ENCODE measurements around the gene DAPK1.

The DAPK1 gene

GRCh38 chr9:87567983-87568382 is 70.3 kb downstream of the DAPK1 start:
- DNase-seq = no peak

- DNase-seq = no peak
These were observed 70.7 kb downstream of the DAPK1 start for GRCh38 chr9:87568401-87568800.

DNA sequence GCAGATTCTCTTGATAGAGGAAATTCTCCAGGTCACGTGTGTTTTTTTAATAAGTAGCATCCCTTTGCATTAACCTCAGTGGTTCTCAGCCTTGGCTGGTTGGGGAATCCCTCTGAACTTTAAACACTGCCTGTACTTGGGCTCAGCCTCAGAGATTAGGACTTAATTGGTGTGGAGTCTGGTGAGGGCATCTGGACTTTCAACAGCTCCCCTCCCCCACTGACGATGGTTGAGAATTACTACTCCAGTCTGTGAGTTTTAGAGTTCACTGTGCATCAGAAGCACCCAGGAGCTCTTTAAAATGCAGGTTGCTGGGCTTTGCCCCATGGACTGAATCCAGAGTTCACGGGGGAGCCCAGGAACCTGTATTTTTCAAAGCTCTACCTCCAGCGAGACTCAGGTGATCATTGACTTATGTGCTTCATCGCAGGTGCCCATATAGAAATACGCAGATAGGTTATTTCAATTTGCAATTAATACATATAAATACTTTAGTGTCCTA is 71.4 kb downstream of the DAPK1 start:
- DNase-seq = no peak

DNA sequence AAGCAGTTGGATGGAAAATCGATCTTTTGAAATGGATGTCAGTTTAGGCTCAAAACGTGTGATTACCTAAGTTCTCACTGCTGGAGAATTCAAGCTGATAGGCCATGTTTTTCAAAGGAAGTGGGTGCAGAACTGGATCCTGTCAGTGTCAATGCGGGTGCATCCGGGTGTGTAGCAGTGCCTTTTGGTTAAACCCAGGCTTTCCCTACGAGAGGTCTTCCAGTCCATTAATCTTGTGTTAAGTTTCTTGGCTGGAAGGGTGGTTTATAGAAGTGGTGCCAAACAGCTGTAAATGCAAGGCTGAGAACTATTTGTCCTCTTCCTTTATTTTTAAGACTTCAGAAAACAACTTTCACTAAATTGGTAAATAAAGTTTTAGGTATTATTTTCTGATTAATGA is 71.9 kb downstream of the DAPK1 start:
- no peak for DNase-seq

- no peak for DNase-seq
These were observed 72.6 kb downstream of the DAPK1 start for GRCh38 chr9:87570000-87570908.

DNA sequence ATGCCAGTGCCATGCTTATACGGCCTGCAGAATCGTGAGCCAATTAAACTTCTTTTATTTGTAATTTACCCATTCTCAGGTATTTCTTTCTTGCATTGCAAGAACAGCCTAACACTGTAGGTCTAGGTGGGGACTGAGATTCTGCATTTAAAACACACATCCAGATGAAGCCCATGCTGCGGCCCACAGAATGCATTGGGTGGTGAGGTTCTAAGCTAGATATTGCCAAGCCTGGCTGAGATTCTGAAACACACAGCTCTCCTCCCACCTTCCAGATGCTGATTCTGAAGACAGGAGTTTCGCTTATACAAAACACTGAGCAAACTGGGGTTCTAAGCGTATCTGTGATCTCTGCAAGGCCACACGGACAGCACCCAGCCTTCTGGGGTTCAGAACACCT is 75.1 kb downstream of the DAPK1 start:
- DNase-seq = no peak

- DNase-seq = no peak
These were observed 76.2 kb downstream of the DAPK1 start for GRCh38 chr9:87573841-87574342.

DNA sequence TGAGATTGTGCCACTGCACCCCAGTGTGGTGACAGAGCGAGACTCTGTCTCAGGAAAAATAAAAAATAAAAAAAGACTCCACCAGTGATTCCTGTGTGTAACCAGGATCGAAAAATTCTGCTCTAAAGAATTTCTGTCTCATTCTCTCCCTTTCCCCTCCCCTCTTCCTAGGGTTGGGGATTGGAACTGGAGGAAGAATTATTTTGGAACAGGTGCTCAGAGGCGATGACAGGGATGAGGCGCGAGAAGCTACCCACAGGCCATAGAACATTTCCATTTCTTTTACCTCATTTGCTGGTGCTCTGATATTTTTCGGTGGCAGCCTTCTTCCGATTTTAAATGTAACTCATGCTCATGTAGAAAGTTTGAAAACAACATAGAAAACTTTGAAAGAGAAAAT is 80.1 kb downstream of the DAPK1 start:
- DNase-seq = no peak

DNA sequence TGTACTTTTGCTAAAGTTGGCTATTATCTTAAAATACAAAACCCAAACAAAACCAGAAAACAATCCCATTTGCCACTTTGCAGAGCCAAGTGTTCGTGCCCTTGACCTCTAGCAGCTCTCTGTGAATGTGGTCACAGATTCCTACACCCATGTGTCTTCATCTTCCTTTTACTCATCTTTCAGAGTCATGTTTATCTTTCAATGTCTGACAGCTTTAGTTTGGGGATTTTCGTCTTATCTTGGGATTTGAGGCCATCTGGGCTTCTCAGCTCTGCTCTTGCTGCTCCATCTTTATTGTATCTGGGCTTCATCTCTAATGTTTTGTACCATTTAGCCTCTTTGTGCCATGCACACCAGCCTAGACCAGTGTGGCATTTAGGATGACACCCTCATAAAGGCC is 81.0 kb downstream of the DAPK1 start:
- no peak for DNase-seq

DNA sequence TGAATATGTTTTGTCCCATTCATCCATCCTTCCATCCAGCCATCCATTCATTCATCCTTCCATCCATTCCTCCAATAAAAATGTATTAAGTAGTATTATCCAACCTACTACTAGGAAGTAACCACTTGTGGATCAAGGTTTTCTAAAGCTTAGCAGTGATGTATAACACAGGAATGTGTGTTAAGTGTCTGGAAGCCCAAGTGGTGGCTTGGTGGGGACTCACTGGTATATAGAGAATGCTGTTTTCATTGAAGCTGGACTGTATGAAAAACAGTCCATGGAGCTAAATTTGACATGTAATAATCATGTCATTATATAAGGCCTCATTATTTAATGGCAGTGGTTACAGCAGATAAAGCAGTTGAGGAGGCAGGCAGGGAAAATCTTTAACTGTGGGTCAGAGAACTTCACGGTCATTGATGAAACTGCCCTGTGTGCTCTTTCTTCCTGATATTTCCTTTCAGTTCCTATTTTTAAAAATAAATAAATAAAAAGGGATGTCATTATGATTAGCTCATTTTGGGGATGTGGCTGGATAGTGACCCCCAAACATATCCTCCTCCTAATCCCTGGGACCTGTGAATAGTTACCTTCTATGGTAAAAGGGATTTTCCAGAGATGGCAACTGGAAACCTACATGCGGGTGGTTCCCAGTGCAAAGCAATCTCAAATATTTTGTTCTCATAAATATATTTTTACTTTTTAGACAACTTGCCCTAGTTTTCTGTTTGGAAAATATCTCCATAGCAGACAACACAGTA is 82.3 kb downstream of the DAPK1 start:
- no peak for DNase-seq

DNA sequence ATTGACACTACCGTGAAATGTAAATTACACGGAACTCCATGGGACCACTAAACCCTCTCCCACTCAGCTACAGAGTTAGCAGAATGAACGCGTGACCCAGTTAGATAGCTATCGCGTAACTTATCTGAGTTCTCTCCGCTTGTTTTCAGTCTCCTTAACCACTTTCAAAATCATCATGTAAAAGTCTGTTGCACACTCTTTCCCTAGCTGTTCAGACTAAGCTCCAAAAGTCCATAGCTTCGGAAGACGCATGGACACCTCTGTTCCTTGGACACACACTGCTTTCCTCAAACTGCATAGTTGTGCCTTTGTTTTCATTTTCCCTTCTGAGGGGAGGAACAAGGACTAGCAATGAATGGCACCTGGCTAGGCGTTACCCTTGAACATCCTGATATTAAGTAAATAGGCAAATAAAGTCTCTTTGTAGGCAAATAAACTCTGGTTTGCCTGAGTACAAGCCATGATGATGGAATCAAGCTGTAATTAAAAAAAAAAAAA is 83.3 kb downstream of the DAPK1 start:
- no peak for DNase-seq

- DNase-seq = no peak
These were observed 83.8 kb downstream of the DAPK1 start for GRCh38 chr9:87581513-87581912.

- DNase-seq = no peak
These were observed 84.4 kb downstream of the DAPK1 start for GRCh38 chr9:87581949-87582637.

DNA sequence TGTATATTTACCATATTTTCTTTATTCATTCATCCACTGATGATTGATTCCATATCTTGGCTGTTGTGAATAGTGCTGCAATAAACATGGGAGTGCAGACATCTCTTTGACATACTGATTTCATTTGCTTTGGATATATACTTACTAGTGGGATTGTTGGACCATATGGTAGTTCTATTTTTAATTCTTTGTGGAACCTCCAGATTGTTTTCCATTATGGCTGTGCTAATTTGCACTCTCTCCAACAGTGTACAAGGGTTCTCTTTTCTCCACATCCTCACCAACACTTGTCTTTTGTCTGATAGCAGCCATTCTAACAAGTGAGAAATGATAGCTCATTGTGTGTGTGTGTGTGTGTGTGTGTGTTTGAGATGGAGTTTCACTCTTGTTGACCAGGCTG is 86.7 kb downstream of the DAPK1 start:
- DNase-seq = no peak

GRCh38 chr9:87585123-87585855 is 87.6 kb downstream of the DAPK1 start:
- DNase-seq = no peak

DNA sequence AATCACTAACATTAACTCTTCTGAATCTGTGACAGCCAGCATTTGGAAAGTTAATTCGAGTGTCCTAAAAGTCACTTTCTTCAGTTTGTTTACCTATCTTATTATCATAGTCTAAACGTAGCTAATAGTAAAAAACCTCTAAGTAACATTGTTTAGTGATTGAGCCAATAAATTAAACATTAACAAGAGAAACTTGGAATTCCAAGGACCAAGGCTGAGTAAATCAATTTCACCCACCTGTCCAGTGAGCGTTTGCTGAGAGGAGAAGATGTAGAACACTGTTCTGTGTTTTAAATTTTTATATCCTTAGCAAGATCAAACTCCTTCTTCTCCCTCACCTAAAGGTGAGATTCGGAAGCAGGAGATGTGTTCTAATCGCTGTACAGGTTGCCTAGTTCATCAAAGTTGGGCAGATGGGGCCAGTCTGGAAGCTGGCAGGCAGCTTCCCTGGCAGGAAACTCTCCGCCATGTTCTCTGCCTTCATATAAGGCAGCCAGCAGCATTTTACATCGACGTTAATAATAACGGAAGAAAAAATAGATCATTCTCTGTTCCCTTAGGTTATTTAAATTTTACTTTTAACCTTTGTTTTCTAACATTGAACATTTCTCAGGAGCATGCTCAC is 89.2 kb downstream of the DAPK1 start:
- DNase-seq = no peak

DNA sequence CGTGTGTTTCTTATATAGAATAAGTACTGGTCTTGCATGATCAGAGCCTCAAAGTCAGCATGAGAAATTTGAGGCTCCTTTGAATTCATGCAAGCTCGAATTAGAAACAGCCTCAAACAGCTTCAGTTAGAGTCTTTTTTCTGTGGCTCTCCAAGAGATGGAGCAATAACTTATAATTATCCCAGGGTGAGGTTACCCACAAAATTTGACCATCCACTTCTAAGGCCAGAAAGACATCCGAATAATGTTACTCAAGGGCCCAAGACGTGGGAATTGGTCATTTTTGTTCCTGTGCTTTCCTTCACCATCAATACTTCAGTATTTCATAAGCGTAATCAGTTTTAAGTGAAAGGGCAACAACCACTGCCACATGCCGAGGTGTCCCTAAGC is 89.7 kb downstream of the DAPK1 start:
- DNase-seq = no peak

DNA sequence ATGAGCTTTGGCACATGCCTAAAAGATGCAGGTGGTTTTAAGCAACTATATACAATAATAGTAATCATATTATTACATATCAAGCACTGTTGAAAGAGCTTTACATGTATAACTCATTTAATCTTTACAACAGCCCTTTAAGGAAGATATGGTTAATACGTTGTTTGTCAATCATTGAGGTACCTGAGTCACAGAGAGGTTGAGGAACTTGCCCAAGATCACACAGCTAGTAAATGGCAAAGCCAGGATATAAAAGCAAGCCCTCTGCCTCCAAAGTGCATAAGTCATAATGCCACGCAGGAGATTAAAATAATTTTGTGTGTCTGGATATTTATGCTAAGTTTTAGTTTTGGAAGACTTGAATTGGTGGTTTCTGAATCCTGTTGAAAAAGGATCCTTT is 90.2 kb downstream of the DAPK1 start:
- no peak for DNase-seq

GRCh38 chr9:87588339-87588738 is 90.7 kb downstream of the DAPK1 start:
- DNase-seq = no peak

GRCh38 chr9:87590996-87591395 is 93.3 kb downstream of the DAPK1 start:
- no peak for DNase-seq
